Measurements from ENCODE around the gene SCAI. TPM values are rescaled to one million over a fixed set of nuclear protein-coding genes. Genes with fewer than 3 reads are reported as not detected.
A peak's percentile ranks its signal among the peaks of the same experiment; 100 is the strongest.
"Not testable (repeated sequence)": the region's sequence is repeated elsewhere in the genome, so short reads cannot be mapped to it uniquely, and the experiment has no call there.

Gene SCAI
- total RNA-seq, 1 donor from 2014 or later, result 14.3 TPM

DNA sequence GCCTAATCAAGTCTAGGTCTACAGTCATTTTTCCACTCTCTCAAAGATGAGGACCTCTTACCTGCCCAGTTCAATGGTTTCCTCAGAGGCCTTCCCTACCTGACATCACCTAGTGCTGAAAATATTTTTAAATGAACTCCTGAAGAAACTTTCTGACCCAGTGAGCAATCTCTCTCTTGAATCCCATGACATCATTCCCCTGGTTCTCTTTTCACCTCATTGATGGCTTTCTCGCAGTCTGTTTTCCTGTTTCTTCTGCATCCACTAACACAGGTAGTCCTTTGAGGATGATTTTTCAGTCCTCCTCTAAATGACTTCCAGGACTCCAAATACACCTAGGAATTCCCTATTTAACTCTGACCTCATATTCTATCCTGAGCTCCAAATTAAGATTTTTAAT lies 40.3 kb downstream of the SCAI start:
- no peak for DNase-seq

DNA sequence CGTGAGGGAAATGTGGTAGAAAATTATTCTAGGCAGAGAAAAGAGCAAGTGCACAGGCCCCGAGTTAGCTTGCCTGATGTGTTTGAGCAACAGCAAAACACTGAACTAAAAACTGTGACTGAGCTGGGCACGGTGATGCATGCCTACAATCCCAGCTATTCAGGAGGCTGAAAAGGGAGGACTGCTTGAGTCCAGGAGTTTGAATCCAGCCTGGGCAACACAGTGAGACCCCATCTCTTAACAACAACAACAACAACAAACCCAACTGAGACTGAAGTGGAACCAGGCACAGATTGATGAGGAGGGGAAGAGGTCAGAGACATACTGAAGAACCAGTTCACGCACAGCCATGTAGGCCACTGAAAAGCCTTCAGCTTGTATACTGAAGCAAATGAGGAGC lies 42.5 kb downstream of the SCAI start:
- no peak for DNase-seq

DNA sequence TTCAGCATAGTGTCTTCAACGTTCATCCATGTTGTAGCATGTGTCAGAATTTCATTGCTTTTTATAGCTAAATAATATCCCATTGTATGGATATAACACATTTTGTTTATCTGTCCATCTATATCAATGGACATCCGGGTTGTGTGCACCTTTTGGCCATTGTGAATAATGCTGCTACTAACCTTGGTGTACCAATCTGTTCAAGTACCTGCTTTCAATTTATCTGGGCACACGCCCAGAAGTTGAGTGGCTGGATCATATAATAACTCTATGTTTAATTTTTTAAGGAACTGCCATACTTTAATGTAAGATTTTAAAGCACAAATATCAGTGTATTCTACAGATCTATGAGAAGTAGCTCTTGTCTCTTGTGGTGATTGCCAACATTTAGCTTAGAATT lies 43.5 kb downstream of the SCAI start:
- no peak for DNase-seq

DNA sequence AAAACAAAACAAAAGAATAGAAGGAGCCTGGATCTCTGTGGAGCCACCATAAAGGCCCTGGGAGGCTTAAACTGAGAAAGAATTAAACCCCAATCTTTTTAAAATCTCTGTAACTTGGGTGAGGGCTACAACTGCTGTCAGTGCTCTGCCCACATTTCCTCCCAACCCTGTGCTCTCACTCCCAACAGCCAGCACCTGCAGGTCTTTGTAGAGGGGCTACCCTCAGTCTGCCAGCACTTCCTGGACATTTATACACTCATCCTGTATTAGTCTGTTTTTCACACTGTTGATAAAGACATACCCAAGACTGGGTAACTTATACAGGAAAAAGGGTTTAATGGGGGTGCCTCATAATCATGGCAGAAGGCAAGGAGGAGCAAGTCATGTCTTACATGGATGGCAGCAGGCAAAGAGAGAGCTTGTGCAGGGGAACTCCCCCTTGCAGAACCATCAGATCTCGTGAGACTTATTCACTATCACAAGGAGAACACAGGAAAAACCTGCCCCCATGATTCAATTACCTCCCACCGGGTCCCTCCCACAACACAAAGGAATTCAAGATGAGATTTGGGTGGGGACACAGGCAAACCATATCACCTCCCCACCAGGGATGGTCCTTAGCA lies 47.4 kb downstream of the SCAI start:
- no peak for DNase-seq

DNA sequence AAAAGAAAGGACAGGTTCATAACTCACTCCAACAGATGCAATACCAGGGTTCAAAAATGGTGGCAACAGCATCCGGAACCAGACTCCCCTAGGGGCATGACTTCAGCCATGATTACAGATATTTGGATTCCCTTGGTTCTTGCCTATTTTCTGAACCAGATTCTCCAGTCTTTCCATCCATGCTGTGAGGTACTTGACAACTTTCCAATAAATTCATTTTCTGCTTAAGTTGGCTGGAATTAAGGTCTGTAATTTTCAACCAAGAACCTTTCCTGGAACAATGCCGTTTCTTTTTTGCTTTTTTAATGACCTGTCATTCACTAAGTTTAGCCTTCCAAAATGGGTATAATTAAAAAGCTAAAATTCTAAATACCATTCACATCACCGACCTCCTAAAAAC lies 52.2 kb downstream of the SCAI start:
- DNase-seq, result no peak

DNA sequence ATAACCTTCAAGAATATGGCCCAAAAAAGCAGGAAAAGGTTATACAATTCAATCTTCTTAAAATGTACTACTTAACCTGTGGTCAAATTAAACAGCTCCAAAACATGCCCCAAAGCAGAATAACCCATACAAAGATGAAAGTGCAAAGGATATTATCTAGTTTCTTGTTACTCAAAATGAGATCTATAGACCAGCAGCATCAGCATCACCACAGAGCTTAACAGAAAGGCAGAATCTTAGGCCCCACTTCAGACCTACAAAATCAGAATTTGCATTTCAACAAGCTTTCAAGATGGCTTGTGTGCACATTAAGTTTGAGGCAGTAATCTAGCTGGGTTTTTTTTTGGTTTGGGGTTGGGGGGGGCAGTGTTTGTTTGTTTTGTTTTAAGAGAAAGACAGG lies 54.0 kb downstream of the SCAI start:
- DNase-seq, result no peak

DNA sequence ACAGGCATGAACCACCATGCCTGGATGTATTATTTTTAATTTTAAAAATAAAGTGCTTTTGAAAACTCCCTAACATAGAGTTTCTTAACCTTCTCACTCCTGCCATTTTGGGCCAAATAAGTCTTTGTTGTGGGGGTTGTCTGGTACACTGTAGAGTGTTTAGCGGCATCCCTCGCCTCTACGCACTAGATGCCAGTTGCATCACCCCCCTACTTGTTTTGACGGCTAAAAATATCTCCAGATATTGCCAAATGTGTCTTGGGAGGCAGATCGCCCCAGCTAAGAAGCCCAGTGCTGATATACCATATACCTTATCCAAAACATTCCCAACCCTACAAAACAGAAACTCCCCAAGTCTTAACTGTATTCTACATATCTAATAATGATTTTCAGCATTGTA lies 54.6 kb downstream of the SCAI start:
- no peak for DNase-seq

DNA sequence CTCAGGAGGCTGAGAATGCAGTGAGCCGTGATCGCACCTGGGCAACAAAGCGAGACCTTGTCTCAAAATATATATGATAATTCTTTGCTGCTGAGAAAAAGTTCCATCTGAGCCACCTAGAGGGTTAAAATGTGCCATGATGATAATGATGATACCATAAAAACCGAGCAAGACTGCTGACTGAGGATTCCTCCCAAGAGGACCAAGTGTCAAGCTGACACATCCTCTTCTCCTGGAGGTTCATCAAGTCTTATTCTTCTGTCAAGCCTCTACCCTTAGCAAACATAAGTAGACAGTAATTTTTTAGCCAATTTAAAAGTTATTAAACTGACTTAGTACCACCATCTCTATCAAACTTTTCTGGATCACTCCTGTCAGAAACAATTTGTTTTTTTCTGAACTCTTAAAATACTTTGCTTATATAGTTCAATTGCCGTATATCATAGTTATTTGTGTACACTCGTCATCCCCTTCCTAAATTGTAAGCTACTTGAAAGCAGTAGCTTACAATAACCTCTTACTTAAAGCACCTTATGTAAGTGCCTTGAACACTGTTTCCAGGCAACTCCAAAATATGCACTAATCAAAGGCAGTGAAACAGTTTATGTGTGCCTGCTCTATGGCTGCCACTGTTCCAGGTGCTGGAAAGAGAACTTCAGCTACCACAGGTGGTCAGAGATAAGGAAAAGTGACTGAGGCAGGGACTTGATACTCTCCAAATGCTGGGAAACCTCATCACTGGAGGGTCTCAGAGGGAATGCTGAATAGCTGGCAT lies 57.4 kb downstream of the SCAI start:
- no peak for DNase-seq

DNA sequence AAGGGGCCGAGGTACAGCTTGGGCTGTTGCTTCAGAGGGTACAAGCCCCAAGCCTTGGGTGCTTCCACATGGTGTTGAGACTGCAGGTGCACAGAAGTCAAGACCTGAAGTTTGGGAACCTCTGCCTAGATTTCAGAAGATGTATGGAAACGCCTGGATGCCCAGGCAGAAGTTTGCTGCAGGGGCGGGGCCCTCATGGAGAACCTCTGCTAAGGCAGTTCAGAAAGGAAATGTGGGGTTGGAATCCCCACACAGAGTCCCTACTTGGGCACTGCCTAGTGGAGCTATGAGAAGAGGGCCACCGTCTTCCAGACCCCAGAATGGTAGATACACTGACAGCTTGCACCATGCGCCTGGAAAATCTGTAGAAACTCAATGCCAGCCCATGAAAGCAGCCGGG lies 61.1 kb downstream of the SCAI start:
- DNase-seq, result not testable (repeated sequence)

DNA sequence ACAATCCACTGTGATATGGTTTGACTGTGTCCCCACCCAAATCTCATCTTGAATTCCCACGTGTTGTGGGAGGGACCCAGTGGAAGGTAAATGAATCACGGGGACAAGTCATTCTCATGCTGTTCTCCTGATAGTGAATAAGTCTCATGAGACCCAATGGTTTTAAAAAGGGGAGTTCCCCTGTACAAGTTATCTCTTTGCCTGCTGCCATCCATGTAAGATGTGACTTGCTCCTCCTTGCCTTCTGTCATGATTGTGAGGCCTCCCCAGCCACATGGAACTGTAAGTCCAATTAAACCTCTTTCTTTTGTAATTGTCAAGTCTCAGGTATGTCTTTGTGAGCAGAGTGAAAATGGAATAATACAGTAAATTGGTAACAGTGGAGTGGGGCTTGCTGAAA lies 62.5 kb downstream of the SCAI start:
- DNase-seq, result not testable (repeated sequence)

DNA sequence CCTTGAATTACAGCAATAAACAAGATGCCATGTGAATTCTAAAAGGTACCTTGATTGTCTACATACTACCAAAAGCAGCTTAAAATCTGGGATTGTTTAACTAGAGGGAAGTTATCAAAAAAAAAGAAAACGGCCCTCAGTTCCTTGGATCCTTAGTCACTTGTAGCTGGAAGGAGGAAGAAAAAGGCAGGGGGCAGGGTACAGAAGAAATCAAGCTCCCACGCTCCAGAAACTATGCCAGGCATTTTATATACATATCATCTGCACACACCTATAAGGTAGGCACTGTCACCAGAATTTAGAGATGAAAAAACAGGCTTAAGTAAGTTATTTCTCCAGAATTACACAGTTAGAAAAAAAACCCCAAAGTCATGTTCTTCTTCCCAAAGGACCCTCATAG lies 63.4 kb downstream of the SCAI start:
- no peak for DNase-seq

DNA sequence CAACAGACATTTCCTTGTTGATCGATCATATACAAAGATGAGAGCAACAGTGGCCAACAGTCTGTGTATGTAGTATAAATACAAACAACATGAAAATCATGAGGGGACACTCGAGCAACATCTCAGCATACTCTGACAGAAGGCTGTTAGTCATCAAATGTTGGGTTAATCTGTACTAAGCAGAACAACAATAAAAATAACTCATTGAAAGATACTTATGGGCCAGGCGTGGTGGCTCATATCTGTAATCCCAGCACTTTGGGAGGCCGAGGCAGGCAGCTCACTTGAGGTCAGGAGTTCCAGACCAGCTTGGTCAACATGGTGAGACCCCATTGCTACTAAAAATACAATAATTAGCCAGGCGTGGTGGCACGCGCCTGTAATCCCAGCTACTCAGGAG lies 67.3 kb downstream of the SCAI start:
- DNase-seq, result no peak

DNA sequence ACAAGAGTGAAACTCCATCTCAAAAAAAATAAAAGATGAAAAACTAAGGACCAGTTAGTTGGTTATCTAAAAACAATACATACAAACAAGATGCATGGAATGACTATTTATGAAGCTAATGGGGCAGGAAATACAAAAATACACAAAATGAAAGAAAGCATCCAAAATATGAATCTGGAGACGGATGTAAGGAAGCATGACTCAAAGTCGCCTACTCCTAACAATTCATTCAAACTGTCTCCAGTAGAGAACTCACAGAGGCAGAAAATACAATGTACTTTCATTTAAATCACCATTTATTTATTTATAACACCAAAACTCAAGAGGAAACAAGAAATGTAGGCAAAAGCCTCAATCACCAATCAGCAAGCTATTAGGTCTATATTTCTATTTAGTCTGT lies 68.4 kb downstream of the SCAI start:
- DNase-seq, result no peak

DNA sequence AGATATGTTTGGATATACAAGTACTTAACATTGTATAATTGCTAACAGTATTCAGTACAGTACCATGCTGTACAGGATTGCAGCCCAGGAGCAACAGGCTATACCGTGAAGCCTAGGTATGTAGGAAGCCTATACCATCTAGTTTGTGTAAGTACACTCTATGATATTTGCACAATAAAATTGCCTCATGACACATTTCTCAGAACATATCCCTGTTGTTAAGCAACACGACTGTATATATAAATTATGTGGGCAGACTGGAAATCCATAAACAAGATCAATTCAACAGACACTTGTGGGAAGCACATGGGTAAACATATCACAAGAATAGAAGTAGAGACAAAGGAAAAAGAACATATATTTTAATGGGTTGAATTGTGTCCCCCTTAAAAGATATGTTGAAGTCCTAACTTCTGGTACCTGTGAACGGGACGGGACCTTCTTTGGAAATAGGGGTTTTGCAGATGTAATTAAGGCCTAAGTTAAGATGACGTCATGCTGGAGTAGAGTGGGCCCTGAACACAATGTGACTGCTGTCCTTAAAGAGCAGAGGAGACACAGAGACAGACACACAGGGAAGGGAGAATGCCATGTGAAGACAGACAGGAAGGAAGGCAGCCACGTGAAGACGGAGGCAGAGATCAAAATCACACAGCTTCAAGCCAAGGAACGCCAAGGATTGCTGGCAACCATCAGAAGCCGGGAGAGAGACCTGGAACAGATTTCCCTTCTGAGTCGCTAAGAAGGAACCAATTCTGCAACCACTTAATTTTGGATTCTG lies 76.3 kb downstream of the SCAI start:
- DNase-seq, result peak; percentile 23

DNA sequence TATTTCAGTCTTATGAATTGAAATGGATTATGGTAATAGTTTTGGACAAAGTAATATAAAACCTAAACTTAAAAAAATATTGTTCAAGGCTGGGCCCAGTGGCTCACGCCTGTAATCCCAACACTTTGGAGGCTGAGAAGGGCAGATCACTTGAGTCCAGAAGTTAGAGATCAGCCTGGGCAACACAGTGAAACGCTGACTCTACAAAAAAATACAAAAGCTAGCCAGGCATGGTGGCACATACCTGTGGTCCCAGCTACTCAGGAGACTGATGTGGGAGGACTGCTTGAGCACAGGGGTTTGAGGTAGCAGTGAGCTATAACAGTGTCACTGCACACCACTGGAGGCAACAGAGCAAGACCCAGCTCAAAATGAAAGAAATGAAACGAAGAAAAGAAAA lies 81.9 kb downstream of the SCAI start:
- no peak for DNase-seq

DNA sequence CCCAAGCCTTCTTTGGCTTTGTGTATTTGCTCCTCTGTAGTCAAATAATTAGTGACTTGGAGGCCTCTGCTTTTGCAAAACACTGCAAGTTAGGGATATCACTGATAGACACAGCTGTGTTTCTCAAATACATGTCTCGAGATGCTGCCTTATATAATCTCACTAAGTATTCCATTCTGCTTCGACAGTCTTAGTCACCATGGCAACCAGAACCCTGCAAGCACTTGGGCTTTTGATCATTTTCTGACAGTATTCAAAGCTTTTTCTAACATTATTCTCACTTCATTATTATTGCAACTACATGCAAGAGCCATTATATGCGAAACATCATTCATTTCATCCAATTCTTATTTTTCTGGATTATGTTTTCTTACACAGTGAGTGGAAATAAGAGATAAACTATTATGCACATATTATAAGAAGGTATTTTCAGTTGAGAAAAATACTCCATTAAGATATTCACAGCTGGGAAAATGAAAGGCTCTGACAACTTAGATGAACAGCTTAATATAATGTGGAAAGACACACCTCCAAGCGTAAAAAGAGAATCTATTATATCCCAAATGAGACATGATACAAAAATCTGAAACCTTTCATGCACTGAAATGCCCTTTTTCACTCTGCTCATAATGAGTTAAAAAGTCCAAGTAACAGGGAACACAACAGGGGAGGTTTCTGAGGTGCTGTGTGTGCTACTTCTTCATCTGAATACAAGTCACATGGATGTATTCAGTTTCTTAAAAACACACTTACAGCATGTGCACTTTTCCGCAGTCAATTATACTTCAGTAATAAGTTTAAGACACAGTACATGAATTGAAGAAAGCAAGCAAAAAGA lies 93.9 kb downstream of the SCAI start:
- DNase-seq, result no peak

DNA sequence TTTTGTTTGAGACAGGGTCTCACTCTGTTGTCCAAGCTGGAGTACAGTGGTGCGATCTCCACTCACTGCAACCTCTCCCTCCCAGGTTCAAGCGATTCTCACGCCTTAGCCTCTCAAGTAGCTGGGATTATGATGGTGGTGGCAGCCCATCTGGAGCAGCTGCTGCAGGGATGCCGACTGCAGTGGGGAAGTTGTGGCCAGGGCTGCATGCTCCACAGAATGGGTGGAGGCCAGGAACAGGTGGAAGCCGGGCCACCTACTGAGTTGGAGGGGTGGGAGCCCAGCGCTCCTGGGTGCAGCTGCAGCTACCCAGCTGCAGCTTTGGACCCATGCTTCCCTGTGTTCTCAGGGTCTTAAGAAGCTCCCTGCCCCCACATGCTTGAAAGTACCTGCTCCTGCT lies 99.7 kb downstream of the SCAI start:
- DNase-seq, result no peak

DNA sequence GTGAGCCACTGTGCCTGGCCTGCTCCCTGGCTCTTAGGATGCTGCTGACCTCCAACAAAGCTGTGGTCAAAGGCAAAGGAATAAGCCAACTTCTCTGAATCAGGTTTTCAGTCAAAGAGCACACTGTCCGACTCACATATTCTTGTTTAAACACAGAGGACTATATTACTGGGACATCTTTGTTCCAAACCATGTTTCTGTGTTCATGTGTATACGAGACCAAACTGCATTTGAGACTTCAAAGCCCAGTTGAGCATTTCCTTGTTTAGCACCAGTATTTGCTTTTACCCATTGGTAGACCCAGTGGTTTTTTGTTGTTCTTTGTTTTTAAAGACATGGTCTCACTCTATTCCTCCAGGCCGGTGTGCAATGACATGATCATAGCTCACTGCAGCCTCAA lies 100.2 kb downstream of the SCAI start:
- DNase-seq, result no peak

DNA sequence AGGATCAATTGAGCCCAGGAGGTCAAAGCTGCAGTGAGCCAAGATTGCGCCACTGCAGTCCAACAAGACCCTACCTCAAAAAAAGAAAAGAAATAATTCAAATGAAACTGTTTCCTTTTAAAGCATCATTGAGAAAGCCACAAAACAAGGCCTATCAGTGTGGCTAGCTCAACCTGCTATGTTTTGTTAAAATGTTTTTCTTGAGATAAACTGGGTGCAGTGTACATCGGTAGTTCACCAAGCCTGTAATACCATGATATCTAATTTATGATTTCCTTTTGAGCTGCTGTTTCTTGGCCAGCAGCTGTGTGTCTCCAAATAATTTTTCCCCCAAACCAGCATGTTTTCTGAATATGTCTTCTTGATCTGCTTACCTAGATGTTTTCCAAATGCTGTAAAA lies 105.2 kb downstream of the SCAI start:
- no peak for DNase-seq

DNA sequence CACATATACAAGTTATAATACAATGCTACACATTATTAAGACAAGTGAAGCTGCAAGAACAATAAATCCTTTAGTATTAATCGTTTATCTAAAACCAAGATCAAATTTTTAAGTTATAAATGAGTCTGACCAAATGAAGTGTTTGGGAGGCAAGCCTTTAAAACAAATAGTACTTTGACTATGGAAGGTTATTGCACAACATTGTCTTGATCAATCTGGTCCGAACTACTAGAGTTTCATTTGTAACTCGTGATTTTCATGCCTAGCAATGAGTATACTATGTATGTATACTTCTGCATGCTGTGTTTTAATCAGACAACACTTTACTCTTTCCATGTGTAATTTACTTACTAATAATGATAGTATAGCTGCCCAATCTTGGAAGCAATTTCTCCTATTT lies 115.3 kb downstream of the SCAI start:
- DNase-seq, result no peak

DNA sequence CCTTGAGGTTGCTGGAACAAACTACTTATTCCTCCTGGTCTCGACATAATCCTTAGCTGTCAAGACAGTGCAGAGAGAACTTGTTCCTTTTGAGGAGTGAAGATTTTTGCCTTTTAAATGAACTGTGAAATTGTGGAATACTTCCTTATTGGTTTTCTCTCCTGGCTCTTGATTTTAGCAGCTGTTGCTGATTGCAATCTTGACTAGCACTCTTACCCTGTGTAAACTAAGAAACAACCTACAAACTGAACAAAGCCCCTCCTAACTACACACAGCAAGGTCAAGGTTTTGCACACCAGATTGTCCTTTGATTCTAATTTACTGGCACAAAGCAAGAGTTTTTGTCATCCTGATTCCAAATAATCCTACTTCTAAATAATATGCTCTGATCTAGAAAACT lies 118.4 kb downstream of the SCAI start:
- no peak for DNase-seq

DNA sequence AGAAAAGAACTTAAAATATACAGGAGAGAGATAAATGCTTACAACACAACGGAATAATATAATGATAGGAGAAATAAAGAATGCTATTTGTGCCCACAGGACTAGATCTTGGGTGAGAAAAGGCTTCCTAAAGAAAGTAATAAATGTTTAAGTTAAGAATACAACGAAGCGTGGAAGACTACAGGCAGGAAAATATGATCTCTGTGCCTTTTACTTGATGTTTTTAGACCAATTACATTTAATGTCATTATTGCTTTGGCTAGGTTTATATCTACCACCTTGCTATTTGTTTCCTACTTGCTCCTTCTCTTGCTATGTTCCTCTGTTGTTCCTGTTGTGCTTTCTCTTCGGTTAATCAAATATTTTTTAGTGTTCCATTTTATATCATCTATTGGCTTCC lies 122.3 kb downstream of the SCAI start:
- no peak for DNase-seq

DNA sequence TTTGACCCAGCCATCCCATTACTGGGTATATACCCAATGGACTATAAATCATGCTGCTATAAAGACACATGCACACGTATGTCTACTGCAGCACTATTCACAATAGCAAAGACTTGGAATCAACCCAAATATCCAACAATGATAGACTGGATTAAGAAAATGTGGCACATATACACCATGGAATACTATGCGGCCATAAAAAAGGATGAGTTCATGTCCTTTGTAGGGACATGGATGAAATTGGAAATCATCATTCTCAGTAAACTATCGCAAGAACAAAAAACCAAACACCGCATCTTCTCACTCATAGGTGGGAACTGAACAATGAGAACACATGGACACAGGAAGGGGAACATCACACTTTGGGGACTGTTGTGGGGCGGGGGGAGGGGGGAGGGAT lies 127.7 kb downstream of the SCAI start:
- not testable (repeated sequence) for DNase-seq
